GM12865 (cell line): ENCODE data around the gene DOCK8.

Experiments used
- DNase-seq: peaks from one replicate; pipeline ENCODE4 v3.0.0; 2010; ENCODE audit warnings: low read depth
- H3K4me3 ChIP-seq: 2 replicates; pipeline ENCODE4 v1.5.1; 2011; ENCODE audit warnings: mild to moderate bottlenecking, low read depth, low read length, control low read depth
- CTCF ChIP-seq: IDR thresholded peaks from 2 replicates; pipeline ENCODE4 v1.5.1; 2011; ENCODE audit warnings: low read length, control low read depth, low read depth, inconsistent platforms; ENCODE audit not compliant: insufficient read depth; ENCODE audit errors: missing control alignments

Gene DOCK8

GRCh38 chr9:505741-506059 lies 291.0 kb downstream of the DOCK8 start:
- no peak for TF ChIP-seq CTCF
- DNase-seq: no peak
- H3K4me3 ChIP-seq: no peak overlapping the region

DNA sequence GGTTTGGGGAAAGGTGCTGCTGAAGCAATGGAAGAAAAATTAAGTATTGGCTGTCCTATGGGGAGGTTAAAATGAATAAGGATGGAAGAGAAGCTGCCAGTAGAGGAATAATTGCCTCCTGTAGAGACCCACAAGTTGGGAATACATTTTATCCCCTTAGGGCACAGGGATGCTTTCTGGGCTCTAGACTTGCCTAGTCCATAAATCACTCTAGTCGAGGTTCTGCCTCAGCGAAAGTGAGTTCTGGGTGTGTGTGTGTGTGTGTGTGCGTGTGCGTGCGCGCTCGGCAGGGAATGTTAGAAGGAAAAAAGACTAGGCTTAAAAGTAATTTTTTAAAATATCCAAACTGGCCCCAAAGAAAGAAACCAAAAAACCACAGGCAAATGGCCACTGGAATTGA lies 291.6 kb downstream of the DOCK8 start:
- H3K4me3 ChIP-seq: no peak overlapping the region
- TF ChIP-seq CTCF: no peak
- no peak for DNase-seq

DNA sequence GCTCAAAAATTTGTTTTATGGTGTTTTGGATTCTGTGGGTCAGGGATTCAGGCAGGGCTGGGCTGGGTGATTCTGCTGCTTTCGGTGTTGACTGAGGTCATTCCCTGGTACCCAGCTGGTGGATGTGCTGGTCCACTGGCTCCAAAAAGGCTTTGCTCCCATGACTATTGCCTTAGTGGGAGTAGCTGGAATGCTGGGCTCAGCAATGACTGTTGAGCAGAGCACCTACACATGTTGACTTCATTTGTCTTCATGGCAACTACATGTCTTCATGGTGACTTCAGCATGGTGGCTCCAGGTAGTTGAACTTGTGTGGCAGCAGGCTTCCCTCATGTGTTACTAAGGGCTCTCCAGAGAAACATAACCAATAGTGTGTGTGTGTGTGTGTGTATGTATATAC lies 297.2 kb downstream of the DOCK8 start:
- DNase-seq: no peak
- TF ChIP-seq CTCF: no peak
- H3K4me3 ChIP-seq: no peak overlapping the region

DNA sequence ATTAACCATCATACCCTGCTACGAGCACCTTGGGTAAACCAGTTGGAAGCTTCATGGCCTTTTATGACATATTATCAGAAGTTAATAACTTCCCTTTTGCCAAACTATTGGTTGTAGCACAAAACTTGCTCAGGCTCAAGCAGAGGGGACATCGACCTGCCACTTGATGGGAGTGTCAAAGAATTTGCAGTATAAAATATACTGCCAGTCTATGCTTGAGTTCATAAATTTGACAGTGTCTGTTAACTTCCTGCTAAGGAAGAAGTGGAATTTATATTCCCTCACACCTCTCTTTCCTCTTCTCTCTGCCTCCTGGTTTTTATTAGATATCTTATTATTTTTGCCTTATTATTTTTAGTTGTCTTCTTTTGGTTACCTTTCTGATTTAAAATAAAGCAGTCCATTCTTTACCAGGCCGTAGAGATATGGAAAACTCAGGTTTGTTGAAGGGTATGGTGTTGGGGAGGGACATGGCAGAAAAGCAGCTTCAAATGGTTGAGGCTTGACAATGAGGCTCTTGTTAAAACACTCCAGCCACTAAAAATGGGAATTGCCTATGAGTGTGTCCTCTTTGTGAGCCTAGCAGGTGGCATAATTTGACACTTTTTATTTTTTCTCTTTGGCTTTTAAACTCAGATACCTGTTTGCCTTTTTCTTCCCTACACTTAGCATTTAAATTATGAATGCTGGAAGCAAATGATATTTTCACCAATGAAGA lies 298.0 kb downstream of the DOCK8 start:
- no peak for DNase-seq
- no peak overlapping the region for H3K4me3 ChIP-seq

More for the DNA sequence above, 298.0 kb downstream of the DOCK8 start:
- no peak for TF ChIP-seq CTCF
